ENCODE measurements around the gene CNKSR3.

CNKSR3 gene

DNA sequence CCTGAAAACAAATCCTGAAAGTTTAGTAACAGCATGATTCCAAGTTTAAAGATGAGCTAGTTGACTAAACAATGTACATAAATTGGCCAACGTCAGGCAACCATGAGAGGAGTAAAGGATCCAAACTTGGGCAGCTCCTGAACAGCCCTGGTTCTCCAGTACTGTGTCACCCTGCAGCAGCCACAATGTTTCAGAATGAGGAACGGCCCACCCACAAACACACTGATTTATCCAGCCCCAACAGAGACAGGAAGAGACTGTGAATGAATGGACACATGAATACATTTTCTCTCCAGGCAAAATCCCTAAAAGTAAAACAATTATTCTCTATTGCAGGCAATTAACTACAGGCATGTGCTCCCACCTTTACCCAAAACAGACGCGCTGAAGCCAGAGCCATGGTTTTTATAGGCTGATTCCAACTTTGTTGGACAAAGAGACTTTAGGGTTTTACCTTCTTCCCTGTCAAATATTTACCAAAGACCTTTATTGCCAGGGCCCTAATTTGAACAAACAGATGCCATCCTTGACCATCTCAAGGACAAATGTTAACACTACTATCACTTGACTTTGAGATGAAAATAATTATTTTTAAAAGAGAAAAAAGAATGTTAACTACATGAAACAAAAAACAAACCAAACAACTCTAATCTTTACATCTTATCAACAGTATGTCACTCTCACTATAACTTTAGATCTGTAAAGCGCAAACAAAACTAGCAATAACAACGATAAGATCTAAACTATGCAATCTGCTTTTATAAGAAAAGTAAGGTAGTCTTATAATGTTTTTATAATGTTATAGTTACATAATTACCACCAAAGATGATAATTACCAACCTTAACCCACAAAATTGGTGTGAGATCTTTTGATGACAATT is 22.9 kb downstream of the CNKSR3 start:
- no peak for TF ChIP-seq TAF1 (IDR thresholded peaks at IDR 0.05; ENCODE audit: borderline replicate concordance, low read depth, low read length)
- no peak for TF ChIP-seq POLR2A (IDR thresholded peaks at IDR 0.05; ENCODE audit: low read depth, low read length)
- no peak for TF ChIP-seq POLR2AphosphoS5 (IDR thresholded peaks at IDR 0.05; ENCODE audit: low read depth, low read length)
- DNase-seq (ENCODE audit: insufficient read length), result no peak
- FAIRE-seq, result no peak

DNA sequence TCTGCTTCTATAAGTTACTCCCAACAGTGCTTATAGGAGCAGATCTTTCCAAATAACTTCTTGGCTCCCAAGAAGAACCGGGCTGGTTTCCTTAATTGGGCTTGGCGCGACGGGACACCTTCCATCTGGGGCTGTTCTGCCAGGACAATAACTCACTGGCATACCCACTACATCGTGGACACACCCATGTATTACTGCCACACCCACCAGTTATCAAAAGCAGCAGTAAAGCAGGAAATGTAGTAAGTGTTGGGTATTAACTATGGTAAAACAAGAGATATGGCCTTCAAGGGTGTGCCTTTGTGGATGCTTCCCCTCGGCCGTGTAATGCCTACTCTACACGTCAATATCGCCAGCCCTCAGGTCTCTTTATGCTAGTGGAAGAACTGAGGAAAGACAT is 24.7 kb downstream of the CNKSR3 start:
- no peak for DNase-seq (ENCODE audit: insufficient read length)
- no peak for FAIRE-seq

DNA sequence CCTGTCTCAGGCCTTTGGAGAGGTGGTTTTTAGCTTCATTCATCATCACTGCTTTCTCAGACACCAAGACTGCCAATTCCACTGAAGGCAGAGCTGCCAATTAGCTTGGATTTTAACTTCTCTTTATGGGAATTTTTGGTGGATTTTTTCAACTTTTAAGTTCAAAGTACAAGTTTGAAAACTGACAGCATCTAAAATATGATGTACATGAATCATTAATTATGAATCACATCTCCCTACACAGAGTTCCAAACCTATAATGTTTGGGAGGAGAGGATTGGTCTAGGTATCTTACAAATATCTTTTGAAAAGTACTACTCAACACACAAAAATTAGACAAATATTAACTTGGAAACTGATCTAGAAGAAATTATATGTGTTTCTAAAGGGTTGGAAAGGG is 25.5 kb downstream of the CNKSR3 start:
- TF ChIP-seq POLR2A (IDR thresholded peaks at IDR 0.05; ENCODE audit: low read depth, low read length) (no peak), POLR2AphosphoS5 (IDR thresholded peaks at IDR 0.05; ENCODE audit: low read depth, low read length) (no peak), TAF1 (IDR thresholded peaks at IDR 0.05; ENCODE audit: borderline replicate concordance, low read depth, low read length) (no peak)
- no peak for FAIRE-seq
- DNase-seq (ENCODE audit: insufficient read length), result no peak

More for the DNA sequence above, 24.7 kb downstream of the CNKSR3 start:
- TF ChIP-seq POLR2AphosphoS5 (IDR thresholded peaks at IDR 0.05; ENCODE audit: low read depth, low read length), result no peak
- TF ChIP-seq POLR2A (IDR thresholded peaks at IDR 0.05; ENCODE audit: low read depth, low read length), result no peak
- no peak for TF ChIP-seq TAF1 (IDR thresholded peaks at IDR 0.05; ENCODE audit: borderline replicate concordance, low read depth, low read length)

DNA sequence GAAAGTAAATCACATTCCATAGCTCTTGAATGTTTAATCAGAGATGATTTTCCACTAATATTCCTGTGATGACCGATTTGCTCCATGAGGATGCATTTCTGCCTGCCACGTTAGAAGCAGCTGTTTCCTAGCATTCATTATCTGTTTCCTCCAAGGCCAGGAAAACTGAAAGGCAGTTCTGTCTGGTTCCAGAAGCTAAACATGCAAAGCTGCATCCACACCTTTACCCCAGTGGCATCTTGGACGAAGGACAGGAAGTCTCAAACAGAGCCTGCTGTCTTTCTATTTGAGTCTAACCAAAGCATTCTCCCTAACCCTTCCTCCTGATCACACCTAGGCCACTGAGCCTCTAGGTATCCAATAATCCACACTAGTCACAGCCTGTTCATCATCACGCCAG is 27.6 kb downstream of the CNKSR3 start:
- FAIRE-seq (no peak), DNase-seq (ENCODE audit: insufficient read length) (no peak)
- TF ChIP-seq POLR2AphosphoS5 (IDR thresholded peaks at IDR 0.05; ENCODE audit: low read depth, low read length), result no peak
- TF ChIP-seq TAF1 (IDR thresholded peaks at IDR 0.05; ENCODE audit: borderline replicate concordance, low read depth, low read length), result no peak
- TF ChIP-seq POLR2A (IDR thresholded peaks at IDR 0.05; ENCODE audit: low read depth, low read length), result no peak

DNA sequence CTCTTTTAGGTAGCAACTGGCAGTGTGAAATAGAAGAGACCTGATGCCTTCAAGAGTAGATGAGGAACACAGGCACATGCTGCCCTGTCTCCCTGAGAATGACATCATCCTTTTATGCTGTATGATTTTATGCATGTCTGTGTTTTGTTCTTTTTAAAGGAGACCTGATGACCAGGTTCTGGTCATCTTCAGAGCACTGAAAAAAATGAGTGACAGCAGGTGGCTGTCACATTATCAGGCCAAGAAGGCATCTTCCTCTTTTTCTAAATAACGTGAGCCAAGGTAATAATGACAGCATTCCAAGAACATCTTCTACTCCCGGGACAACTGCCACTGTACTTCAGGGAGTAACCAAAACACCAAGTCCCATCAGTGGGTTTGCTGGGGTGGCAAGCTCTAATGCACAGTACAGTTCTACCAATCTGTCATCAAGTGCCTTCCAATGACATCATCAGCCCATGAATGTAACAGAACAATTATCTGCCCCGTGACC is 28.9 kb downstream of the CNKSR3 start:
- DNase-seq (ENCODE audit: insufficient read length), result no peak
- no peak for FAIRE-seq
- no peak for TF ChIP-seq POLR2AphosphoS5 (IDR thresholded peaks at IDR 0.05; ENCODE audit: low read depth, low read length)

DNA sequence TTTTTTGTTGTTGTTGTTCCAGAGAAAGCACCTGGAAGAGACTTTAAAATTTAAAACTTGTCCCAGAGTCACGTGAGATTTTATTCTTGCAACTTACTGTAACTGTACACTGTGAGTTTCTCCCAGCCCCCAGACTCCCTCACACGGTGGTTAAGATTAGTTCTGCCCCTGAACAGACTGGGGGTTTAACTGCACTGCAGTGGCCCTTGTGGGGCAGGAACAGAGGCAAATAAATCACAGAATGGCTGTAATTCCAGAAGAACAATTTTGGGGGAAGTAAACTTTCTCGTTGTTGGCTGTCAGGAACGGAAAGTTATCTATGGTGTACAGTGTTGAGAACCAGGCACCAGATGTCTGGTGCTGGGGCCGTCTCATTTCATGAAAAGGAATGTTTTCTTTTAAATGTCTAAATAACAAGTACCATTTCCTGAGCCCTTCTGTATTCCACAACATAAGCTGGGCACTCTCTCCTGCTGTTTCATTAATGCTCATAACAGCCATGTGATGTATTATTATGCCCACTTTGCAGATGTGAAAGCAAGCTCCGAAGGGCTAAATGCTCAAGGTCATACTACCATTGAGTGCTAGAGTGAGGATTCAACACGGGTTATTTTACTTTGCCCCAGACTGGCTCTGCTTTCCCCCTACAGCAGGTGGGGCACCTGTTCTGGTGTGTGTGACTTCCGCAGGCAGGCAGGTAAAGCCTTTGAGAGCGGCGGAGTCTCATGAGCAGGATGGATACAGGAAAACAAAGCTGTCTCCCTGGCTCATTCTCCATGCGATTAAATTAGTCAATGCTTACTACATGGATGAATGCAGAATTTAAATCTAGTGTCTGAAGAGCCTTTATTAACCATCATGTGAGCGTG is 30.5 kb downstream of the CNKSR3 start:
- no peak for TF ChIP-seq POLR2A (IDR thresholded peaks at IDR 0.05; ENCODE audit: low read depth, low read length)
- TF ChIP-seq POLR2AphosphoS5 (IDR thresholded peaks at IDR 0.05; ENCODE audit: low read depth, low read length), result no peak
- TF ChIP-seq TAF1 (IDR thresholded peaks at IDR 0.05; ENCODE audit: borderline replicate concordance, low read depth, low read length), result no peak
- no peak for FAIRE-seq

DNA sequence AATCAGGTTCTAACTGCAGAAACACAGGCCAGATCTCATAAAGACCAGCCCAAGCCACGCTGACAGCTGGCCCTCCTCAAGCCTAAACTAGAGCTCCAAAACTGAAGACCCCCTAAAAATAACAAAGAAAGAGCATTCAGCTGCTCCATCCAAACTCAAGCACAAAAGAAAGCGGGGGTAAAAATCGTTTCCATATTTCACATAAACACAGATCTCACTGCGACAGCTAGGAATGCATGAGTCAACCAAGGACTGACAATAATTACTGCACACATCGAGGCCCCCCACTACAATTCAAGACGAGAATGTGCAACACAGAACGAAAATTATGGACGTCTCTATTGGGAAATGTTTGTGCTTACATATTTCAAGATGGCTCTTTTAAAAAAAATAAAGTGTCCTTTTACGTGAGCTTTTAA is 31.1 kb downstream of the CNKSR3 start:
- DNase-seq (ENCODE audit: insufficient read length) (no peak), FAIRE-seq (no peak)
- TF ChIP-seq POLR2A (IDR thresholded peaks at IDR 0.05; ENCODE audit: low read depth, low read length) (no peak), TAF1 (IDR thresholded peaks at IDR 0.05; ENCODE audit: borderline replicate concordance, low read depth, low read length) (no peak), POLR2AphosphoS5 (IDR thresholded peaks at IDR 0.05; ENCODE audit: low read depth, low read length) (no peak)

More for the DNA sequence above, 30.5 kb downstream of the CNKSR3 start:
- DNase-seq (ENCODE audit: insufficient read length), result no peak

DNA sequence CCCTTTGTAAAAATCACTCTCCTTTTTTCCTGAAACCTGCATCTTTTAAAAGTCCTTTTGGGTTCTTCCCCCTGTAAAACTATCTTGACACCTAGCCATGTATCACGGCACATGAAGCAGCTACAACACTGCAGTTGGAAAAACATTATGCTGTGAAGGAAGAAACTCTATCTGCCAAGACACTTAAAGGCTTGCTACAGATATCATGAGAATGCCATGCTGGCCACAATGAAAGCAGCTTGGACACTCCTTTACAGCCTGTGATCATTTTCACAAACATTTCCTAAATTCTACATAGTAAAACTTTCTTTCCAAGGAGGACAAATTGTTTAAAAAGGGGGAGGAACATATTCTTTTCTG is 31.8 kb downstream of the CNKSR3 start:
- TF ChIP-seq POLR2AphosphoS5 (IDR thresholded peaks at IDR 0.05; ENCODE audit: low read depth, low read length), result no peak
- no peak for TF ChIP-seq TAF1 (IDR thresholded peaks at IDR 0.05; ENCODE audit: borderline replicate concordance, low read depth, low read length)
- TF ChIP-seq POLR2A (IDR thresholded peaks at IDR 0.05; ENCODE audit: low read depth, low read length), result no peak
- FAIRE-seq, result no peak
- no peak for DNase-seq (ENCODE audit: insufficient read length)

DNA sequence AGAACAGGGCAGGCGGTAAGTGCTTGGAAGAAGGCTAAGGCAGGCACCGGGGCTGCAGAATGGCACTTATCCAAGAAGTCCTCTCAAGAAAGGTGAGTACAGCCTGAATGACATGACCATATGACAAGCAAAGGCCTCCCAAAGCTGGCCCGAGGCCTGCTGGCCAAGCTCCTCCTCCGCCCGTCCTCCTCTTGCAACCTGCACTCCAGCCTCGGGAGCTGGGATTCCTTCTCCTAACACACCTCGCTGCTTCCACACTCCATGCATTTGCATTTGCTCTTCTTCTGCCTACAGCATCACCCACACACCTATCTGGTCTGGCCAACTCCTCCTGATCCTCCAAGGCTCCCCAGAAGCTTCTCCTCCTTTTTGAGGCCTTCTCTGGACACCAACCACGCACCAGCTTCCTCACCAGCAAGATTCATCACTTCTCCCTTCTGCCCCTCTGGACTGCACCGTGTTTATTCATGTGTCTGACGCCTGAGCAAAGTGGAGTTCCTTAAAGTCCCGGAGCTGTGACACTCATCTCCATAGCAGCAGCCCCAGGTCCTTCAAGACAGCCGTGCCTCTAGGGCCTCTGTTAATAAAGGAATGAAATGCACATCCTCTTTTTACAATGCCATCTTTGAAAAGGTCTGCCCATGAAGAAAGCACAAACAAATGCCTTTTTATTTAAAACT is 32.3 kb downstream of the CNKSR3 start:
- TF ChIP-seq TAF1 (IDR thresholded peaks at IDR 0.05; ENCODE audit: borderline replicate concordance, low read depth, low read length), result no peak
- no peak for TF ChIP-seq POLR2A (IDR thresholded peaks at IDR 0.05; ENCODE audit: low read depth, low read length)
- TF ChIP-seq POLR2AphosphoS5 (IDR thresholded peaks at IDR 0.05; ENCODE audit: low read depth, low read length), result no peak
- DNase-seq (ENCODE audit: insufficient read length) (no peak), FAIRE-seq (no peak)

DNA sequence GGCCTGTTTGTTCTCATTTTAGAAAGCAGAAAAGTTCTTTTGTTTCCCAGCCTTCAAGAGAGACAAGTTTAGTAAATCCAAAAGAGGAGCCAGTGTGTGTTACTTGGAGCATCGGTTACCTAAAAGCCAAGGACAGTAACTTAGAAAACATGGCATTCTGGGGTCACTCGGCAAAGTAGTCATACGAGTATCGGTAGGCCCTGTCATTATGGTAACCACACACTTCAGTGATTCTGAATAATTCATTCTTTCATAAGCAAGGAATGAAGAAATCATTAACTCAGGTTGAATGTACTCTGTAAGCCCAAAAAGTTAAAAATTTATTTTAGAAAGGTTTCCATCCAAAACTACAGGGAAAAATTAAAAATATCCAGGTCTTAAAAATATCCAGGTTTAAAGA is 34.0 kb downstream of the CNKSR3 start:
- TF ChIP-seq TAF1 (IDR thresholded peaks at IDR 0.05; ENCODE audit: borderline replicate concordance, low read depth, low read length) (no peak), POLR2A (IDR thresholded peaks at IDR 0.05; ENCODE audit: low read depth, low read length) (no peak), POLR2AphosphoS5 (IDR thresholded peaks at IDR 0.05; ENCODE audit: low read depth, low read length) (no peak)
- DNase-seq (ENCODE audit: insufficient read length) (no peak), FAIRE-seq (no peak)
